HG03064 (cell line): ENCODE data around the gene COL15A1.

Experiments used
- ATAC-seq: cut with Tn5 transposase; IDR thresholded peaks from one replicate; pipeline ENCODE4 v1.9.1; 2021; ENCODE audit warnings: low read depth; ENCODE audit not compliant: unreplicated experiment

The COL15A1 gene

DNA sequence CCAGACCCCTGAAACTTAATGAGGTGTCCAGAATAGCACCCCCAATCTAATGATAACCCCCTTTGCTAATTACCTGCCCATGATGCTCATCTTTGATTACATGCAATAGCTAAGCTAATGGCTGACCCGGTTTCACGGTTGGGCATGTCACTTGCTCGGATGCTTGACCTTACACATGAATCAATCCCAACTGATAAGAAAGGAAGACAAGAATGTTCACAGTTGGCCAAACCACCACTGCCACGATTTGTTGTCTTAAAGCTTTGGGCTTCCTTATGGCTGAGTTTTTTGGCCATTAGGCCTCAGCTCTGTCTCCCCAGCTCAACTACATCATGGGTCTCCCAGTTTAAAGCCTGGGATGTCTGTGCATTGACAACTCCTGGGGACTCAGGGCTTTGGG is 108.1 kb downstream of the COL15A1 start:
- no peak for ATAC-seq

DNA sequence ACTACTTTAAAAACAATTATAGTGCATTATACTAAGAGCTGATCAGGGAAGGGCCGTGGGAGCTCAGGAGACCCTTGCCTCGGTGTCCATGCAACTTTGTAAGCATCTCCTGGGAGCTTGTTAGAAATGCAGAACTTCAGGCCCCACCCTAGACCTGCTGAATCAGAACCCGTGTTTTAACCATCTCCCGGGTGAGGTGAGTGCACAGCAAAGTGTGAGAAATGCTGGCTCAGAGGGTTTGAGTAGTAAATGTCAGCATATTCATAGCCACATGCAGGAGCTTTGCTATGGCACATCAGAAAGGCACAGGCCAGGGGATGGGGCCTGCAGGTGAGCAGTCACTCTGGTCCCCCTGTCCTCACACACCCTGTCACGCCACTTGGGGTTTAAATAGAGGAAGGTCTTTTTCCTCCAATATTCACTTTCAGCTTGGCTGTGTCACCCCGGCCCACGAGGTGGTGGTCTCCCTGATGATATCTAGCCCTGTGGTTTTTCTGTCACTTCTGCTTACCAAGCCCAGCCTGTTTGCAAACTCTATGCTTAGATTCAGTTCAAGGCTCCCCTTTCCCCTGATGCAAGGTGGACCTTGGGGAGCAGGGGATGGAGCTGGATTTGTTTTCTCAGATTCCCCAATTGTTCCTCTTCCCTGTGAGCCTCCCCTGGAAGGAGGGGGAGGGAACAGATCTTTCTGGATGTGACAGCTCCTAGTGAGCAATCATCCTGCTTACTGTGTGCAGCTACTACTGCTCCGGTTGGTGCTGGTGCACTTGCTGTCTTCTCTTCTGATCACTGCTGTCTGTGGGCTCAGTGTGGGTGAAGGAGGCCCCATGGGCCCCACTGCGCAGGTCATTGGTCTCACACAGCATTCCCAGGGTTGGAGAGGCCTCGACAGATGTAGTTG is 109.4 kb downstream of the COL15A1 start:
- no peak for ATAC-seq

DNA sequence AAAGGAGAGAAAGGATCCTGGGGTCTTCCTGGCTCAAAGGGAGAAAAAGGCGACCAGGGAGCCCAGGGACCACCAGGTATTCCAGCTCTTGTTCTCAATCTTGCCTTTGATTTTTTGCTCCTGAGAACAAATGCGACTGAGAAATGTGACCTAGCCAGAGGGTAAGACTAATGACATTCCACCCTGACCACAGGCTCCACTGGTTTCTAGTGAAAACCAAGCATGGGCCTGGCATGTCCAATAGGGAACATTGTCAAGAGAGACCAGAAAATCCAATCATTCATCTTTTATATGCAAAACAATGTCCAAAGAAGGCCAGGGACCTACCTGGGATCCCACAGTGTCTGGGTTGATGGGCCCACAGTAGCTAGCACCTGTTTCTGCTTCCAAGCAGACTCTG is 110.9 kb downstream of the COL15A1 start:
- no peak for ATAC-seq

DNA sequence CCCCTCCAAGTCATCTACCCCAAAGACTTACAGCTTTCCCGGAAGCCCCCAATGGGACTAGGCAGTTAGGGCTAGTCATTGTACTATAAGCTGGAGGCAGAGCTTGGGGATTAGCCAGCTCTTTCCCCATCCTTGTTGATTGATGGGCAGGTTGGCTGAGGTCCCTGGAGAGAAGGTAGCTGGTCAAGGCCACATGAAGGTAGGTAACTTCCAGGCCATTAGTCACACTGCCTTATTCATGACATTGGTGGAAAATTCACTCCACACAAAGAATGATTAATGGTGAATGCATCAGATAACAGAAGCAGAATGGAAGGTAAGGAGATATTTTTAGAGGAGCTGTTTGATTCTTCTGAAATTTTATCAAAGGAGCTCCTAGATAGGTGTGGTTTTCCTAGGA is 111.7 kb downstream of the COL15A1 start:
- no peak for ATAC-seq

DNA sequence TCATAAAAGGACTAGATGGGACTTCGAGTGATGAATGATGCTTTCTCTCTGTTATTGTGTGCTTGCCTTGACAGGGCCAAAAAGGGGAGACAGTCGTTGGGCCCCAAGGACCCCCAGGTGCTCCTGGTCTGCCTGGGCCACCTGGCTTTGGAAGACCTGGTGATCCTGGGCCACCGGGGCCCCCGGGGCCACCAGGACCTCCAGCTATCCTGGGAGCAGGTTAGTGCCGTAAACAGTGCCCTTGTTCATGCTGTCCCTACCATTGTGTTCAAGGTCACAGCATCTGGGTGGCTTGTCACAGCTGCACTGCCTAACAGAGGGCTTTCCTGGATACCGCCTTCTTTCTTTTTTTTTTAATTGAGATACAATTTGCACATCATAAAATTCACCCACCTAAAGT is 112.5 kb downstream of the COL15A1 start:
- no peak for ATAC-seq

DNA sequence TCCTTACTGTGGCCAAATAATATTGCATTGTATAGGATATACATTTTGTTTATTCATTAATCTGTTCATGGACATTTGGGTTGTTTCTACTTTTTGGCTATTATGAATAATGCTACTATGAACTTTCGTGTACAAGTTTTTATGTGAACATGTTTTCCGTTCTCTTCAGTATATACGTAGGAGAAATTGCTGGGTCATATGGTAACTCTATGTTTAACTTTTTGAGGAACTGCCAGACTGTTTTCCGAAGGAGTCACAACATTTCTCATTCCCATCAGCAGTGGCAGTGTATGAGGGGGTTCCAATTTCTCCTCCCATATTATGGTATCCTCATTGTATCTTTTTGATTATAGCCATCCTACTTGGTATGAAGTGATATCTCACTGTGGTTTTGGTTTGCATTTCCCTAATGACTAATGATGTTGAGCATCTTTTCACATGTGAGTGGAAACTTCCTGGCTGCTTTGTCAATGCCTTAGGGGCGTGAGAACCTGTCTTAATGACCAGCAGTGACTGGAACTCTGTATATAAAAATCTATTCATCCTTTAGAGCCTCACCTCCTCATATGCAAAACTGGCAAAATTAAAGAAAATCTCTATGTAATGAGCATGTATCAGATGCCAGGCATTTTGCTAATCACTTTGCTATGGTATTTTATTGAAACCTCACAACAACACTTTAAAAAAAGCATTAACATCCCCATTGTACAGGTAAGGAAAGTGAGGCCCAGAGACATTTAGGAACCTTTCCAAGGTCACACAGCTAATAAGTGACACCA is 113.4 kb downstream of the COL15A1 start:
- ATAC-seq = no peak

DNA sequence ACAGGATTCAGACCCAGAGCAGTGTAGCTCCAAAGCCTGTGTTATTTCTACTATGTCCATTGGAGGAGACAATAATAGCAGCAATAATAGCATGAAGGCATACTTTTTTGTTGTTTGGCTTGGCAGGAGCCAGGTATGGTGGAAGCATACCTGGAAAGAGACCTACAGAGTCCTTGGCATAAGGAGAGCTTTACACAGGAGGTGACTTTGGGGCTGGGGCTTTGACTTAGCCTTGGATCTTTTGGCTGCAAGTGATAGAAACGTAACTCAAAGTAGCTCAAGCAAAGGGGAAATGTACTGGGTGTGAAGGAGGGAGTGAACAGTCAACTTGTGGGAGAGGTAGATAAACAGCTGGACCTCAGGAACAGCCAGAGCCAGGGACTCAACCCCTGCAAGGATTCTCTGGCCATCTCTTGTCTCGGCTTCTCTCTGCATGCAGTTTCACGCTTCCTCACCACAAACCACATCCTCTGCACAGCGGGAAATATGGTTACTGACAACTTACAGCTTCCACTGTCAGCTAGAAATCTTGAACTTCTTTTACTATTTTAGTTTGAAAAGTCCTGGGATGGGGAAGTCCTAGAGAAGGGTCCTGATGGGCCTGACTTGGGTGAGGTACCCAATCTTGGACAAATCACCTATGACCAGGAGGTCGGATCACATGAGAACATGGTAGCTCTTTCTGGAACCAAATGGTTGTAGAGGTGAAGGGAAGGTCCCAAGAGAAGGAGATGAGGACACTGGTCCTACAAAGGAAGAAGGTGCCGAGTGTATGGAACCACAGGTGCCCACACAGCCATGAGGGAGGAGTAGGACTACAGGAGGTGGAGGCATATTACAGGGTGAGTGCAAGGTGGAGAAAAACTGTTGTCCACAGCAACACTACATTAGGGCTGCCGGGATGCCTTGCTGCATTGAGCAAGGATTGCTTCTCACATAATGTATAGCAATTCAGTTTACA is 114.2 kb downstream of the COL15A1 start:
- peak; percentile 72 for ATAC-seq

DNA sequence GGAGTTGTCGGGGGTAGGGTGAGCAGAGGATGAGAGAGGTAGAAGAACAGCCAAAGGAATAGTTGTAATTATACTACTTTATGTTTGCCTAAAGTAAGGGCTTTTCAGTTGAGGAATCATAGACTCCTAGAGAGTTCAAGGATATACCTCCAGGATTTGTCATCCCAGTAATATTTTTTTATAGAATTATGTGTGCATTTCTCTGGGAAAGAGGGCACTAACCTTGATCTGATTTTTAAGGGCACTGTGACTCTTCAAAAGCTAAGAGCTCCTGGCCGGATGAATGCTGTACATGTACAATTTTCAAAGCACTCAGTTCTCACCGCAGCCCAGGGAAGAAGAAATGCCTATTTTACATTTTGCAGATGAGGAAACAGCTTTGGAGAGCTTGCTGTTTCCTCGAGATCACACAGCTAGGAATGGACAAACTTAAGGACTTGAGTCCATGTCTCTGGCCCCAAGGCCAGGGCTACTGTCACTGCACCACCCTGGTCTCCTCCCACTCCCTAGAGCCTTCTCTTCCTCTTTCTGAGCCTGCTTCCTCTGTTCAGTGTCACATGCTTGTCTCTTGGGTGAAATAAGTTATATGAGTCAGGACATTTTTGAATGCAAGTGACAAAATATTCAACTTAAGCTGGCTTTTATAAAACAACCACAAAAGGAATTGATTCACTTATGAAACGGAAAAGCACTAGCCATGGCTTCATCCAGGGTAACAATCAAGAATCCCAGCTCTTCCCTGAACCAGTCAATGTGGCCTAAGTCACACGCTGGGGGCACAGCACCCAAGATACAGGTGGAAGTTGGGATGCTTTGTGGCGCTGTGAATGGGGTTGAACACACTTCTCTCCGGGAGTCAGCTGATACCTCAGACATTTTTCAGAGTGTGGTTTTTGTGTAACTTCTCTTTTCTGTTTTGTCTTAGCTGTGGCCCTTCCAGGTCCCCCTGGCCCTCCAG is 115.5 kb downstream of the COL15A1 start:
- ATAC-seq = peak; percentile 57

DNA sequence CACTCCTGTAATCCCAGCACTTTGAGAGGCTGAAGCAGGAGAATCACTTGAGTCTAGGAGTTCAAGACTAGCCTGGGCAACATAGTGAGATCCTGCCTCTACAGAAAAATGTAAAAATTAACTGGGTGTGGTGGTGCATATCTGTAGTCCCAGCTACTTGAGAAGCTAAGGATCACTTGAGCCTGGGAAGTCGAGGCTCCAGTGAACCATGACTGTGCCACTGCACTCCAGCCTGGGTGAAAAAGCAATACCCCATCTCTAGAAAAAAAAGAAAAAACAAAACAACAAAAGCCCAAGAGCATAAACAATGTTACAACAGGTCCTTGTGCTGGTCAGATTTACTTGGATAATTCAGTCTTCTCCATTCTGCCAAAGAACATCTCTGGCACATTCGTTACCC is 116.9 kb downstream of the COL15A1 start:
- no peak for ATAC-seq

DNA sequence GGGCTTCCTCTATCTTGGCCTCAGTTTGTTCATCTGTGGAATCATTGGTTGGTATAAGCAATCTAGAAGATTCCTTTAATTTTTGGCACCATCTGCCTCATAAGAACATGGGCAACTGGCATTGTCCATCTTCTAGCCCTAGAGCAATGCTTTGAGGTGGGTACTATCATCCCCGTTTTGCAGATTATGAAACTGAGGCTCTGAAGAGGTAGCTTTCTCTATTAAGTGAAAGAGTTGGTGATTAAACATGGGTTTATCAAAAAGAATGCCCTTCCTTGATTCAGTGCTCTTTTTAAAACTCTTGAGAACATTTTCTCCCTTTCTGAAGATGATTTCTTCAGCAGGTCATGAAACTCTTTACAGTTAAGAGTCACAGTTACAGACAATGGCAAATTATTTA is 118.8 kb downstream of the COL15A1 start:
- ATAC-seq = no peak

DNA sequence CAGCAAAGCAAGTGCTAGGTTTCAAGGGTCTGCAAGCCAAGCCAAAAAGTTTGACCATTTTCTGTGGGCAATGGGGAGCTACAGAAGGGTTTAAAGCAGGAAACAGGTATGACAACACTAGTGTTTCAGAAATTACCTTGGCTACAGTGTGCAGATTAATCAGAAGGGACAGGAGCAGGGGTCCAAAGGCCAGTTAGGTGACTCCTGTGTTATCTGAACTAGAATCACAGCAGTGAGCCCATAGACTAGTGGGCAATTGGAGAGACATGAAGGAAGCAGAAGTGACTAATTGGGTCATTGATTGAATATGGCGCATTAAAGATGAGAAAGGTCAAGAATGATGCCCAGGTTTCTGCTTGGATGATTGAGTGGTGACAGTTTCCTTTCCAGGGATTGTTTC is 119.8 kb downstream of the COL15A1 start:
- no peak for ATAC-seq

DNA sequence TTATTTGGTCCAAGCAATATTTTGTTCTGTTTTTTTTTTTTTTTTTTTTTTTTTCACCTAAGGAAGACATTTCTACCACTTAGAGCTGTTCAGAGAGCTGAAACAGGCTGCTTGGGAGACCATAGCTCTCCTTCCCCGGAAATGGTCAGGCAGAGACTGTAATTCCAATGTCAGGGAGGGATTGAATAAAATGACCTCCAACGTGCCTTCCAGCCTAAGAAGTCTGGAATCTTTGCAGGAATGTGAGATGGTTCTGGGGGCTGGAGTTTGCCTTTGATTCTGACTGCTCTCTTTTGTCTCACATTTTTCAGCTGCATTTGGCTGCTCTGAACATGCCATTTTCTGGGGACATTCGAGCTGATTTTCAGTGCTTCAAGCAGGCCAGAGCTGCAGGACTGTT is 122.9 kb downstream of the COL15A1 start:
- ATAC-seq = no peak

DNA sequence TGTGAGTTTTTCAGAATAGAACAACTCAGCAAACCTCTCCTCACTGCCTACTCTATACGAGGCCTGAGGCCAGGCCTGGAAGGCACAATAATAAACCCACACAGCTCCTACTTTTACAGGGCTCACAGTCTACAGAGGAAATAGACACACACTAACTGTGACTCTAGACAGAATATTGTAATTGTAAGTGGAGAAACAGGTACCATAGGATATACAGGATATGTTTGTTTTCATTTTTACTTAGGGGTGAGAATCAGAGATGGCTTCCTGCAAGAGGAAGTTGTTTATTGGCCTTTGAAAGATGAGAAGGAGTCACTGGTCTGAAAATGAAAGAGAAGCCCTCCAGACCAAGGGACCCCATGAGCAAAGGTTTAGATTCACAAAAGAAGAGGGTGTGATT is 125.4 kb downstream of the COL15A1 start:
- ATAC-seq = no peak

DNA sequence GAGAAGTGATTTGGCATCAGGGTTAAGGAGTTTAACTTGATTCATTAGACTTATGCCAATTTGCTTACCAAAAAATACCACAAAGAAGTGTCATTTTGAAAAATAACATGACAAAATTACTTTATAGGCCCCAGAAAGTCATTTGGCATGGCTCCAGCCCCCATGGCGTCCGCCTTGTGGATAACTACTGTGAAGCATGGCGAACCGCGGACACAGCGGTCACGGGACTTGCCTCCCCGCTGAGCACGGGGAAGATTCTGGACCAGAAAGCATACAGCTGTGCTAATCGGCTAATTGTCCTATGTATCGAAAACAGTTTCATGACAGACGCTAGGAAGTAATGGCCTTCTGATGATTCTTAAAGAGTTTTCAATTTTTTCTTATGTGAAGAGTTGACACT is 125.8 kb downstream of the COL15A1 start:
- ATAC-seq = no peak

DNA sequence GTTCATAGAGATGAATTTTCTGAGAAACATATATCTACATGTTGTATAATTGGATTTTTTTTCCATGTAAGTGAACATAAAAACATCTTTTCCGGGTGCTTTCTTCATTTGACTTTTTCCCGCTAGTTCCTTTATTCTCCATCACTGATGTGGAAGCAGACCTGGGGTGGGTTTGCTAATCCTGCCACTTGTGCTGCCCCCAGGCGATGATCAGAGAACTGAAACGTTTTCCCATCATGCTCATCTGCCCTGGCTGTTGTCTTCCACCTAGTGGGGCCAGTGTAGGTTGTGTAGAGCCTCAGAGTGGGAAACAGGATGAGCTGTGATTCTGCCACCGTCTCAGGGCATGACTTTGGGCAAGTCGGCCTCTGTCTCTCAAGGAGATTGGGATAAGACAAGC is 127.0 kb downstream of the COL15A1 start:
- no peak for ATAC-seq

DNA sequence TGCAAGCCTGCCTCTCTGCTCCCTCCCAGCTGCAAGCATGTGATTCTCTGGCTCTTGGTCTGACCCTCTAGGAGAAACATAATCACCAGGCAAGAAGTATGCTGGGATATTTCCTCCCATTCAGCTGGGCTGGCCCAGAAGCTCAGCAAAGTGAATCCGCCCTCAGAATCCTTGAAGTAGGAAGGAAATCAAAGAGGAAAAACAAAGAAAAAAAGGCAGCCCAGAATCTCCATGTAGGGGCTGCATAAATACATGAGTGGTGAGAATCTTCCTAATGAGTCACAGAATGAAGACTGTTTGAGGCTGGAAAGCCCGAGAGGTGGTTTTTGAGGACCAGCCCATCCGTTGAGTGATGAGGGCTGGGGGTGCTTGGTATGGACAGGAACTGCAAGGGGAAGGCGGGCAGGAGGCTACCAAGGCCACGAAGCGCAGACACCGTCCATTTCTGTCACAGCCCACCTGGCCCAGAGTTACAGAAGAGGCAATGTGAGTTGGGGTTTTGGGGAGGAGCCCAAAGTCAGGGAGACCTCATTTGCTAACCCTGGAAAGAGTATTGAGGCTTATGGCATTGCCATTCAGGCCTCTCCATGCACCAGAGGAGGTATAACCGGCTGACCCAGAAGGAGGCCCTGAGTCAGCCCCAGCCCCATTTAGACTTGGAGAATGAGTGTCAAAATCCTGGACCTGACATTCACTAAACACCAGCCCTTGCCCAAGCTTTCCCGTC is 127.8 kb downstream of the COL15A1 start:
- ATAC-seq = no peak

DNA sequence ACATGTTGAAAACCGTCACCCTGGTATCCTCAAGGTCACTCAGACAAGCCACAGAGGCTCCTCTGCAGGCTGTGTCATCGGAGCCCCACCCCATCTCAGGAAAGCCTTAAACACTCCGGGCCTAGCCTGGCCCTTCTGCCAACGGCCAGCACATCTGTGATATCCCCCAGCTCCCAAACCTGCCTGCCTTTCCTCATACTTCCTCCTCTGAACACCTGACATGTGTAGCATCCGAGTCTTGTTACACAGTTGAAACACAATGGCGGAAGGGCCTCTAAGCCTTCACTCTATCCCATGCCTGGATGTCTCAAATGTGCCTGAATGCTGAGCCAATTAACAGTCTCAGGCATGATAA is 128.3 kb downstream of the COL15A1 start:
- no peak for ATAC-seq

DNA sequence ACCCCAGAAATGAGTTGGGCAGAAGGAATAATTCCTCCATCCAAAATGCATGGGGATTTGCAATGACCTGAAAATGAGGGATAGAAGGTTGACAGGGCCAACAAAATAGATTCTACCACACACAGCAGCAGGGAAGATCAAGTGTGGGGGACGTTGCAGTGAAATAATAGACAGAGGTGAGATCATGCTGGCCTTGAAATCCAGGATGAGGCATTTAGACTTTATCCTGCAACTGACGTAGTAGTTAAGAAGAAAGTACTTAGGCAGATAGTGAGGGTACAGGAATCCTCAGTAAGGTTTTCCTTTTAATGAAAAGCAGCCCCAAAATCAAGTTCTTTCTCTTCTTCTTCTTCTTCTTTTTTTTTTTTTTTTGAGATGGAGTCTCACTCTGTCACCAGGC is 129.6 kb downstream of the COL15A1 start:
- ATAC-seq = no peak
